Left lung (tissue), 10 donors: Measurements from ENCODE around the gene LMAN1. TPM values are rescaled to one million over a fixed set of nuclear protein-coding genes. Genes with fewer than 3 reads are reported as not detected.

ENCODE experiments used
- ATAC-seq: fragments of 200-7000 bp; cut with Tn5 transposase; one replicate; pipeline ENCODE4 v1.9.1; 2020; ENCODE audit warnings: moderate library complexity
- DNase-seq, 4 donors: peaks; one replicate each; pipeline ENCODE4 v3.0.0-alpha.2; 2013 to 2020
- H3K27ac ChIP-seq, 2 donors: fragments of 200-600 bp; sonication (generic) in 1 of 2; one replicate each; pipeline versions ENCODE4 v1.5.0 to v1.8.0; 2020 to 2021
- H3K27me3 ChIP-seq, 2 donors: fragments of 200-600 bp; sonication (generic) in 1 of 2; one replicate each; pipeline versions ENCODE4 v1.5.0 to v1.8.0; 2020 to 2021
- H3K36me3 ChIP-seq, 2 donors: fragments of 200-600 bp; sonication (generic) in 1 of 2; one replicate each; pipeline versions ENCODE4 v1.5.0 to v1.8.0; 2020 to 2021
- H3K4me1 ChIP-seq, 2 donors: fragments of 200-600 bp; one replicate each; pipeline ENCODE4 v1.8.0; 2021
- H3K4me3 ChIP-seq, 2 donors: fragments of 200-600 bp; sonication (generic) in 1 of 2; one replicate each; pipeline versions ENCODE4 v1.5.0 to v1.8.0; 2020 to 2021; ENCODE audit warnings: mild to moderate bottlenecking in 1 of 2
- H3K9me3 ChIP-seq, 2 donors: fragments of 200-600 bp; sonication (generic) in 1 of 2; one replicate each; pipeline versions ENCODE4 v1.5.0 to v1.8.0; 2020 to 2021
- intact Hi-C, 2 donors: fragments of 100-400 bp; cut with DNase I; formaldehyde crosslinking; loops; one replicate each; pipeline versions ENCODE4 v1.11.2 to v1.14.2; 2022
- polyA plus RNA-seq, 6 donors: library from polyadenylated mRNA; unstranded; fragments of 120-200 nt; gene quantifications; one replicate each; pipeline ENCODE4 v1.2.1, GENCODE V29; 2013; ENCODE audit not compliant: insufficient read length in 6 of 6
- total RNA-seq, 2 donors: library from RNA; stranded (reverse); fragmentation: NEBNext Ultra II Directional; extraction: Animal tissue kit (Norgen Biotek cat#: 25700); gene quantifications; one replicate each; pipeline ENCODE4 v1.2.1, GENCODE V29; 2021
- TF ChIP-seq, protein P1 (sequence below), 2 donors: fragments of 200-600 bp; sonication (generic) in 1 of 2; IDR thresholded peaks; one replicate each; pipeline versions ENCODE4 v1.5.0 to v1.8.0; 2021; ENCODE audit warnings: antibody characterized with exemption in 2 of 2
- donor health status: DM: no; HTN: yes; CAD: no.
- donor health status: DM: no; HTN: no; CAD: no.

The LMAN1 gene
- total and polyA plus RNA-seq, 8 donors: 88.5 to 112 (median 98.8) TPM

DNA sequence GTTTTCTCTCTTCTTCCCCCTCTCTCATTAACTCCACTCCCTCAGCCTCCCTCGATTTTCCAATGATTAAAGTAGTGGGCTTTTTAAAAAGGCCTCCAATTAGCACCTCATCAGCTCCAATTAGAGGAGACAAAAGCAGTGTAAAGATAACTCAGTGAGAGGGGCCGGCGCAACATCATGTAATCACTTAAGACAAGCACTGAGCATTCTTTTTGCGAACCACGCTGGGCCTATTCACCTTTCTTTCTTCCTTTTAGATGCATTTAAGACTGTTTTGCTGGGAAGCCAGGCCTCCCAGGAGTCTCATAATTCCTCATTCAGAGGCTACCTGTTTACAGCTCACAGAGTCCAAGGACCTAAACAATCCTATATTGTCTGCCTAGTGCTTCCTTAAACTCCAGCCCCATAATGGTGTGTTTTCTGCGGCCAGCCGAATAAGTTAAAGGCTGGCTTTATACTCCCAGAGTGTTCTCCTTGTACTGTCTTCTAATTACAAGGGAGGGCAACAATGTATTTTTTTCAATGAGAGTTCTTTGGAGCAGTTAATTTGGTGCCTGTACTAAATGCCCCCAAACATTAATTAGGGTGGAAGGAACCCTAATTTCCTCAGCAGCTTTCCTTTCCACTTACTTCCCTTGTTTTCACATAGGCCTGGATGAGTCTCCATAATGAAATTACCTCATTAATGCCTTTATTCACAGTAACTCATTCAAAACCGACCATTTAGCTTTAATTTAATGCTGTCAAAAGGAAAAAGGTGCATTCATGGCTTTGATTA is 28.0 kb upstream of the LMAN1 start:
- Histone ChIP-seq H3K27ac (no peak overlapping the region), H3K27me3 (no peaks in the 10 kb centered on the region), H3K4me3 (no peak overlapping the region), H3K36me3 (no peaks in the 10 kb centered on the region), H3K9me3 (no peaks in the 10 kb centered on the region), H3K4me1 (no peaks in the 10 kb centered on the region)
- DNase-seq: no peak
- ATAC-seq: no peak
- intact Hi-C loops: no loop called here
- TF ChIP-seq, protein P1, sequence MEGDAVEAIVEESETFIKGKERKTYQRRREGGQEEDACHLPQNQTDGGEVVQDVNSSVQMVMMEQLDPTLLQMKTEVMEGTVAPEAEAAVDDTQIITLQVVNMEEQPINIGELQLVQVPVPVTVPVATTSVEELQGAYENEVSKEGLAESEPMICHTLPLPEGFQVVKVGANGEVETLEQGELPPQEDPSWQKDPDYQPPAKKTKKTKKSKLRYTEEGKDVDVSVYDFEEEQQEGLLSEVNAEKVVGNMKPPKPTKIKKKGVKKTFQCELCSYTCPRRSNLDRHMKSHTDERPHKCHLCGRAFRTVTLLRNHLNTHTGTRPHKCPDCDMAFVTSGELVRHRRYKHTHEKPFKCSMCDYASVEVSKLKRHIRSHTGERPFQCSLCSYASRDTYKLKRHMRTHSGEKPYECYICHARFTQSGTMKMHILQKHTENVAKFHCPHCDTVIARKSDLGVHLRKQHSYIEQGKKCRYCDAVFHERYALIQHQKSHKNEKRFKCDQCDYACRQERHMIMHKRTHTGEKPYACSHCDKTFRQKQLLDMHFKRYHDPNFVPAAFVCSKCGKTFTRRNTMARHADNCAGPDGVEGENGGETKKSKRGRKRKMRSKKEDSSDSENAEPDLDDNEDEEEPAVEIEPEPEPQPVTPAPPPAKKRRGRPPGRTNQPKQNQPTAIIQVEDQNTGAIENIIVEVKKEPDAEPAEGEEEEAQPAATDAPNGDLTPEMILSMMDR (IDR thresholded peaks at IDR 0.05): no peak

DNA sequence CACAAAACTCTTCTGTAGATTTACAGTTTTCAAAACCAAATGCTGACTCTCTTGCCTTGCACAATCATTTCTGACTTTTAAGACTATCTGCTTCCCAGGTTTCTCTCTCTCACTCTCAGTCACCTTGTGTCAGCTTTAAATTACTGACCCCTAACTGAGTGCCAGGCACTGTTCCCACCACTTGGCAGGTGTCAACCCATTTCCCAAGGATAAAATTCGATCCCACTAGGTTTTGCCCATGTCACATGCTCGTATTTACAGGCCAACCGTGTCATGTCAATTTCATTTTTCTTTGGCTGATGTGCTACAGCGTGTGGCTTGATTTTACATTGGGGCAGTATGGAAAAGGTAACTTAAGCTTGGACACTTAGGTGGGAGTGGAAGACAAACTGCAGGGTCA is 26.1 kb upstream of the LMAN1 start:
- DNase-seq (no peak), ATAC-seq (no peak)
- no peaks in the 10 kb centered on the region for H3K4me1 ChIP-seq
- TF ChIP-seq, protein P1 (IDR thresholded peaks at IDR 0.05): no peak
- no peak overlapping the region for H3K27ac ChIP-seq
- intact Hi-C loops: no loop called here
- H3K27me3 ChIP-seq: no peaks in the 10 kb centered on the region
- no peak overlapping the region for H3K4me3 ChIP-seq
- H3K9me3 ChIP-seq: no peaks in the 10 kb centered on the region
- H3K36me3 ChIP-seq: no peaks in the 10 kb centered on the region

DNA sequence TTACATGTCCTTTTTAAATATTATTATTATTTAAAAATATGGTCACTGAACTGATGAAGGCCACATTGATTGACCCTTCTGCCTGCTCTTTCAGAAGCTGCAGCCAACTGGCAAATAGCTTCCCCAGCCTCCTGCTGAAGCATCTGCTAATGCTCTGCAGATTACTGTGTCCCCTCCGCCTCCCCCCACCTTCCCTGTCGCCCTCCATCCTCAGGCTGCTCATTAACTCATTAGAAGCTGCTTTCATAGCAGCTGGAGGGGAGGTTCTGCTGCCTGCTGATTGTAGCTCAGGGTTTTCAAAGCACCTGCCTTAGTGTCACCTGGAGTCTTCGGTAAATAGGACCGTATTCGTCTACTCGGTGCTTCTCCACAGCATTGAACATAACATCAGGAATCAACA is 24.8 kb upstream of the LMAN1 start:
- Histone ChIP-seq H3K4me1 (no peaks in the 10 kb centered on the region), H3K4me3 (no peak overlapping the region), H3K27me3 (no peaks in the 10 kb centered on the region), H3K9me3 (no peaks in the 10 kb centered on the region), H3K27ac (no peak overlapping the region), H3K36me3 (no peaks in the 10 kb centered on the region)
- no peak for ATAC-seq
- DNase-seq: no peak
- TF ChIP-seq, protein P1 (IDR thresholded peaks at IDR 0.05): no peak
- intact Hi-C loops: no loop called here

DNA sequence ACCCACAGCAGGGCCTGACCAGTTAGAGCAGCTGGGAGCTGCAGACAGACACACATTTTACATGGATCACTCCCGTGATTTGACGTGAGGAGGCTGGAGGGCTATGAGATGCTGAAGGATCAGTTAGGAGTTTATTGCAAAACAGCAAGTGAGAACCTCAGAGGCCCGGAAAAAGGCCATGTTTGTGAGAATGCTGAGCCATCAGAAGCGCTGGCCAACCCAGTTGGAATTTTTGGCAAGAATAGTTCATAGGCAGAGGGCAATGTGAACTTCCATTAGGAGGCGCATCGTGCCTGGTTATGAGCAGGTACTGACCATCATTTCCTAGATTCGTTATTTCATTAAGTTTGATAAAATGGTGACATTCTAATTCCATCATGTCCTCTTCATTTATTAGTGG is 23.3 kb upstream of the LMAN1 start:
- Histone ChIP-seq H3K27me3 (no peaks in the 10 kb centered on the region), H3K36me3 (no peaks in the 10 kb centered on the region), H3K4me3 (no peak overlapping the region), H3K27ac (no peak overlapping the region), H3K4me1 (no peaks in the 10 kb centered on the region), H3K9me3 (no peaks in the 10 kb centered on the region)
- TF ChIP-seq, protein P1 (IDR thresholded peaks at IDR 0.05): no peak
- intact Hi-C loops: no loop called here
- DNase-seq: peak in 2 of 4 donors; percentile 9 to 33
- no peak for ATAC-seq

DNA sequence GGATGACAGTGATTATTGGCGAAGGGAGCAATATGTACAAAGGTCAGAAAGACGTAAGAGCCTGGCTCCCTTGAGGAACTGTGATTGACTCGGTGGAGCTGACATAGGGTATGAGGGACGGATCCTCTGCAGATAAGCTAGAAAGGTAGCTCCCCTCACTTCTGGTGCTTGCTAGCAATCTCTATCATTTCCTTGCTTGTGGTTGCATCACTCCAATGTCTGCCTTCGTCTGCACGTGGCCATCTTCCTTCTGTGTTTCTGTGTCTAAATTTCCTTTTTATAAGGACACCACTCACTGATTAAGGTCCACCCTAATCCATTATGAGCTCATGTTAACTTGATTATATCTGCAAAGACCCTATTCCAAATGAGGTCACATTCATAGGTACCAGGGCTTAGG is 22.9 kb upstream of the LMAN1 start:
- no peak for ATAC-seq
- H3K36me3 ChIP-seq: no peaks in the 10 kb centered on the region
- no peaks in the 10 kb centered on the region for H3K4me1 ChIP-seq
- H3K27ac ChIP-seq: no peak overlapping the region
- intact Hi-C loops: no loop called here
- no peak overlapping the region for H3K4me3 ChIP-seq
- no peak for DNase-seq
- H3K27me3 ChIP-seq: no peaks in the 10 kb centered on the region
- TF ChIP-seq, protein P1 (IDR thresholded peaks at IDR 0.05): no peak
- no peaks in the 10 kb centered on the region for H3K9me3 ChIP-seq
